ENCODE results near the gene MED22.

The MED22 gene

DNA sequence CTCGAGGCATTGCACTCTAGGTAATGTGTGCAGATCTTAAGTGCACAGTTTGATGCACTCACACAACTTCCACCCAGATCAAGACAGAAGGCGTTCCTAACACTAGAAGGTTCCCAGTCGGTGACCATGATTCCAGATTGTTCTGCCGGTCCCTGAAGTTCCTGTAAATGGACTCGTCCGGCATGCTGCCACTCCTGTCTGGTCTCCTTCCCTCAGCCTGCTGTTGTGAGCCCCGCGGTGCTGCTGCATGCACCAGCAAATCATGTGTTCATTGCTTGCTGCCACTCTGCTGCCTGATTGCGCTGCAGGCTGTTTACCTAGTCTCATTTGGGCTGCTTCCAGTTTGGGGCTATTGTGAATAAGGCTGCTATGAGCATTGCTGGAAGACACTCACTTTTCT is 39.7 kb upstream of the MED22 start:
- no peak for DNase-seq (ENCODE audit: low read depth in 1 of 2, low spot score in 1 of 2)
- H3K27ac ChIP-seq (replicated peaks), result no peak overlapping the region

GRCh38 chr9:133386338-133386737 is 38.4 kb upstream of the MED22 start:
- DNase-seq (ENCODE audit: low read depth in 1 of 2, low spot score in 1 of 2), result no peak
- TF ChIP-seq POLR2AphosphoS5 (IDR thresholded peaks at IDR 0.05; ENCODE audit: low read depth), result no peak
- TF ChIP-seq CTCF (IDR thresholded peaks at IDR 0.05; ENCODE audit: insufficient read depth, low read length), result no peak
- no peak for TF ChIP-seq SPI1 (IDR thresholded peaks at IDR 0.05; ENCODE audit: borderline replicate concordance, low read depth)
- TF ChIP-seq GABPA (IDR thresholded peaks at IDR 0.05; ENCODE audit: low read depth), result no peak
- TF ChIP-seq, protein P1, sequence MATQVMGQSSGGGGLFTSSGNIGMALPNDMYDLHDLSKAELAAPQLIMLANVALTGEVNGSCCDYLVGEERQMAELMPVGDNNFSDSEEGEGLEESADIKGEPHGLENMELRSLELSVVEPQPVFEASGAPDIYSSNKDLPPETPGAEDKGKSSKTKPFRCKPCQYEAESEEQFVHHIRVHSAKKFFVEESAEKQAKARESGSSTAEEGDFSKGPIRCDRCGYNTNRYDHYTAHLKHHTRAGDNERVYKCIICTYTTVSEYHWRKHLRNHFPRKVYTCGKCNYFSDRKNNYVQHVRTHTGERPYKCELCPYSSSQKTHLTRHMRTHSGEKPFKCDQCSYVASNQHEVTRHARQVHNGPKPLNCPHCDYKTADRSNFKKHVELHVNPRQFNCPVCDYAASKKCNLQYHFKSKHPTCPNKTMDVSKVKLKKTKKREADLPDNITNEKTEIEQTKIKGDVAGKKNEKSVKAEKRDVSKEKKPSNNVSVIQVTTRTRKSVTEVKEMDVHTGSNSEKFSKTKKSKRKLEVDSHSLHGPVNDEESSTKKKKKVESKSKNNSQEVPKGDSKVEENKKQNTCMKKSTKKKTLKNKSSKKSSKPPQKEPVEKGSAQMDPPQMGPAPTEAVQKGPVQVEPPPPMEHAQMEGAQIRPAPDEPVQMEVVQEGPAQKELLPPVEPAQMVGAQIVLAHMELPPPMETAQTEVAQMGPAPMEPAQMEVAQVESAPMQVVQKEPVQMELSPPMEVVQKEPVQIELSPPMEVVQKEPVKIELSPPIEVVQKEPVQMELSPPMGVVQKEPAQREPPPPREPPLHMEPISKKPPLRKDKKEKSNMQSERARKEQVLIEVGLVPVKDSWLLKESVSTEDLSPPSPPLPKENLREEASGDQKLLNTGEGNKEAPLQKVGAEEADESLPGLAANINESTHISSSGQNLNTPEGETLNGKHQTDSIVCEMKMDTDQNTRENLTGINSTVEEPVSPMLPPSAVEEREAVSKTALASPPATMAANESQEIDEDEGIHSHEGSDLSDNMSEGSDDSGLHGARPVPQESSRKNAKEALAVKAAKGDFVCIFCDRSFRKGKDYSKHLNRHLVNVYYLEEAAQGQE (IDR thresholded peaks at IDR 0.05; ENCODE audit: insufficient replicate concordance, low read depth), result no peak
- Histone ChIP-seq H3K27ac (replicated peaks) (no peak overlapping the region), H3K27me3 (ENCODE audit: insufficient read depth, poor library complexity, severe bottlenecking) (no peaks in the 10 kb centered on the region), H3K4me3 (replicated peaks; ENCODE audit: insufficient read depth, low read length) (no peak overlapping the region)

More for the DNA sequence above, 39.7 kb upstream of the MED22 start:
- no peak overlapping the region for H3K4me3 ChIP-seq (replicated peaks; ENCODE audit: insufficient read depth, low read length)
- no peaks in the 10 kb centered on the region for H3K27me3 ChIP-seq (ENCODE audit: insufficient read depth, poor library complexity, severe bottlenecking)
- no peak for TF ChIP-seq POLR2AphosphoS5 (IDR thresholded peaks at IDR 0.05; ENCODE audit: low read depth)
- TF ChIP-seq, protein P1 (IDR thresholded peaks at IDR 0.05; ENCODE audit: insufficient replicate concordance, low read depth), result no peak
- no peak for TF ChIP-seq GABPA (IDR thresholded peaks at IDR 0.05; ENCODE audit: low read depth)
- no peak for TF ChIP-seq SPI1 (IDR thresholded peaks at IDR 0.05; ENCODE audit: borderline replicate concordance, low read depth)
- TF ChIP-seq CTCF (IDR thresholded peaks at IDR 0.05; ENCODE audit: insufficient read depth, low read length), result no peak

GRCh38 chr9:133385452-133385851 is 37.5 kb upstream of the MED22 start:
- no peak overlapping the region for H3K4me3 ChIP-seq (replicated peaks; ENCODE audit: insufficient read depth, low read length)
- H3K27ac ChIP-seq (replicated peaks), result no peak overlapping the region
- TF ChIP-seq SPI1 (IDR thresholded peaks at IDR 0.05; ENCODE audit: borderline replicate concordance, low read depth), result no peak
- no peak for TF ChIP-seq CTCF (IDR thresholded peaks at IDR 0.05; ENCODE audit: insufficient read depth, low read length)
- TF ChIP-seq GABPA (IDR thresholded peaks at IDR 0.05; ENCODE audit: low read depth), result no peak
- no peak for TF ChIP-seq POLR2AphosphoS5 (IDR thresholded peaks at IDR 0.05; ENCODE audit: low read depth)
- TF ChIP-seq, protein P1 (IDR thresholded peaks at IDR 0.05; ENCODE audit: insufficient replicate concordance, low read depth), result no peak
- no peaks in the 10 kb centered on the region for H3K27me3 ChIP-seq (ENCODE audit: insufficient read depth, poor library complexity, severe bottlenecking)
- no peak for DNase-seq (ENCODE audit: low read depth in 1 of 2, low spot score in 1 of 2)

Measured in HL-60 (cell line).